Globus pallidus (tissue), 1 donor: ENCODE measurements around the gene SPEM3.

ENCODE experiments used
- DNase-seq: peaks from one replicate; pipeline ENCODE4 v3.0.0-alpha.2; 2015; ENCODE audit warnings: low spot score

SPEM3 gene

DNA sequence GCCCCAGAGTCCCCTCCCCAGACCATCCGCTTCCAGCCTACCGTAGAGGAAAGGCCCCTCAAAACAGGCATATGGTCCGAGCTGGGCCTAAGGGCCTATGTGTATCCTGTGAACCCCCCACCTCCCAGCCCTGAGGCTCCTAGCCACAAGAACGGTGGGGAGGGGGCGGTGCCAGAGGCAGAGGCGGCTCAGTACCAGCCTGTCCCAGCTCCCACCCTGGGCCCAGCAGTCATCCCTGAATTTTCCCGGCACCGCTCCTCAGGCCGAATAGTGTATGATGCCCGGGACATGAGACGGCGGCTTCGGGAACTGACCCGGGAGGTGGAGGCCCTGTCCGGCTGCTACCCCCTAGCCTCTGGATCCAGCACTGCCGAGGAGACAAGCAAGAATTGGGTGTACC lies 7.5 kb upstream of the SPEM3 start:
- DNase-seq: no peak

DNA sequence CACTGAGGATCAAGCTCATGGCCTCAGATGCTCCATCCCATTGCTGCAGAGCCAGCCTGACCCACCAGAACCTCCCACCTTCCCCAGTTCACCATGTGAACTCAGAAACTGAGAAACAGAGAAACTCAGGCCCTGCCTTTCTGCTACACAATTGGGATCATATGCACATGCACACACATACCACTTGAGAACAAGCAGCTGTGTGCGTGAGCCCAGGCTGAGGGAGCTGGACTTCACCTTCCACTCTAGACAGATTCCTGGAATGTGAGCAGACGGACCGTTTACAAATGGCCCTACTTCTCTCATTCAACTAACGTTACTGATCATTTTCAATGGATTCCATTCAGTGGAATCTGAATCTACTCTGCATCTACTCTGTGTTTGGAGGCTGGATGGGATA lies 5.0 kb upstream of the SPEM3 start:
- DNase-seq: no peak

DNA sequence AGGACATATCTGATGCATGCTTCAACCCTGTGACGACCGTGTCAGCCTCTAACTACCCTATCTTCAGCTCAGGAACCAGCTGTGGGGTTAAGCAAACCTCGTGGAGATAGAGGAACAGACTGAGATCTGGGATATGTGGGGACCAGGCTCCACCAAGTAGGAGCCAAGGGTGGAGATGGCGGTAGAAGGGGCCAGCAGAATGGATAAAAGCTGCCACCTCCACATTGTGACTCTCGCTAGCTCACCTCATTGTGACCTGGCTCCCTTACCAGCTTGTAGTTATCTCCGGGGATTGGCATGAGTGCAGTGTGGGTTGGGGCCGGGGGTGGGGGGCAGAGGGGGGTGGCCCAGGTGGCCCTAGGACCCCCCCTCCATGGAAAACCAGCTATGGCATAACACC lies 3.3 kb upstream of the SPEM3 start, which contains the start of gene SPEM2:
TSS of gene SPEM2 (plus strand) at position 301 of the 400 bp plus-strand sequence. CDS start at position 374, 73 bp downstream.
- no peak for DNase-seq

DNA sequence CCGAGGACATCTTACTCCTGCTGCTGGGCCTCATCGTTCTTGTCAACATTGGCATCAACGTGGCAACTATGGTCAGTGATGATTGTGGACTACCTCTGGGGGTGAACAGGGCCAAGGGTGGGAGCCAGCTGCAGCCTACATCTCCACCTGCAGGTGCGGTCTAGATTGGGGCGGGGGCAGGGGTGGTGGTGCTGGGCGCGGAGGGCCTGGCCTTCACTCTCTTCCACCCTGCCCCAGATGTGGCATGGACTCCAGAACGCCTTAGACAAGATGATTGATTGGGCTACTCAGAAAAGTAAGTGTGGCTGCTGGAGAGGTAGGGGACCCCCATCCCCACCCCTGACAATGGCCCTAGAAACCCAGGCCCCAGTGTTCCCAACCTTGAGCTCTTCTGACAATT lies 2.9 kb upstream of the SPEM3 start:
- no peak for DNase-seq

DNA sequence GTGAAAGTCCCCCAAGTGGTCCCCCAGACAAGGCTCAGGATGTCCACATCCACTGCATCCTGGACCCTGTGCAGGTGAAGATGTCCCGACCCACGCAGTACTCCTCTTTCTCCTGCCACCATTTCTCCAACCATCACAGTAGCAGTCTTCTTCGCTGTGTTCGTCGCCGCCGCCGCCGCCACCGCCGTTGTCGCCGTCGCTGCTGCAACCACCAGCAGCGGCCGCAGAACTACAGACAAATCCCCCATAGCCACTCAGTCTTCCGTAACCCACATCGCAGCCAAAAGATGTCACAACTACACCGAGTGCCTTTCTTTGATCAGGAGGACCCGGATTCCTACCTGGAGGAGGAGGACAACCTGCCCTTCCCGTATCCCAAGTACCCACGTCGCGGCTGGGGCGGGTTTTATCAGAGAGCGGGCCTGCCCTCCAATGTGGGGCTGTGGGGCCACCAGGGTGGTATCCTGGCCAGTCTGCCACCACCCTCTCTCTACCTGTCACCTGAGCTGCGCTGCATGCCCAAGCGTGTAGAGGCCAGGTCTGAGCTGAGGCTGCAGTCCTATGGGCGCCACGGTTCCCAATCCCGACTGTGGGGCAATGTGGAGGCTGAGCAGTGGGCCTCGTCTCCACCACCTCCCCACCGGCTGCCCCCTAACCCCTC lies 2.3 kb upstream of the SPEM3 start:
- DNase-seq: no peak

DNA sequence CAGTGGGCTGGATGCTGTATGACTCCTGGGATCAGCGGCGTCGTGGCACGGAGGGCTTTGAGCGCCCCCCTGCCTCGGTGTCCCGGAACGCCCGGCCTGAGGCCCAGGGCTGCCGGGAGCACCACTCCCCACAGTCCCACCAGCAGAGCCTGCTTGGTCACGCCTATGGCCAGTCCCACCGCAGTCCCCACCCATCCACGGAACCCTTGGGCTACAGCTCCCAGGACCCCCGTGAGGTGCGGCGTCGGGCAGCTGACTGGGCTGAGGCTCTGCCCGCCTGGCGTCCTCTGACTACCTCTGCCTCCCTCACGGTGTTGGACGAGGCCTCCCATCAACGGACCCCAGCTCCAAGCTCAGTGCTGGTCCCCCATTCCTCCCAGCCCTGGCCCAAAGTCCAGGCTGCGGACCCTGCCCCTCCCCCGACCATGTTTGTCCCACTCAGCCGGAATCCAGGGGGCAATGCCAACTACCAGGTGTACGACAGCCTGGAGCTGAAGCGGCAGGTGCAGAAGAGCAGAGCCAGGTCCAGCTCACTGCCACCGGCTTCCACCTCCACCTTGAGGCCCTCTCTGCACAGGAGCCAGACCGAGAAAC lies 1.7 kb upstream of the SPEM3 start:
- no peak for DNase-seq

DNA sequence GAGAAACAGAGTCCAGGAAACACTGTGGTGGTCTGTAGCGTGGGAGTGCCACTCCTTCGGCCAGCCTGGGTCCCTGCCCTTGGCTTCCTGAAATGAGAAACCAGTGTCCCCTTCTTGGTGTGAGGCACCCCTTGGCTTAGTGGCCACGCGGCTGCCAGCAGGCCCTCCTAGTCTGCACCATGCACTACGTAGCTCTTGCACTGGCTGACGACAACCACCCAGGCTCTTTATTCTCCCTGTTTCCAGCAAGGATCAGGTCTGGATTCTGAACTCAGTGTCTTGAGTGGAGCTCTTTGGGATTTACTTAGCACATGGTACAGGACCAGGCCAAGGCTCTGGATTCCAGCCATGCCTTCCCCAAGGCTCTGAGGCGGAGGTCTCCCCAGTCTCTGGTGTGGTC lies 1.1 kb upstream of the SPEM3 start:
- no peak for DNase-seq

DNA sequence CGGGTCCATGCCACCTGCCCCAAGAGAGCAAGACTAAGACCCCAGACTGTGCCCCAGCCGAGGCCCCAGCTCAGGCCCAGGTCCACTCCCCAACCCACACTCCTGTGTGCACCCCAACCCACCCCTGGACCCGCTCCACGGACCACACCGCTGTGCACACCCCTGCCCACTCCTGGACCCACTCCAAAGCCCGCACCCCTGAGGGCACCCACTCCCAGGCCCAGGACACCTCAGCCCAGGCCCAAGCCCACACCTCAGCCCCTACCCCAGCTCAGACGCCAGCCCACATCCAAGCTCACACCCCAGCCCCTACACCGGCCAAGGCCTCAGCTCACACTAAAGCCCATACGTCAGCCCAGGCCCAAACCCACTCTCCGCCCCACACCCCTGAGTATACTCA lies 1.1 kb downstream of the SPEM3 start:
- no peak for DNase-seq

DNA sequence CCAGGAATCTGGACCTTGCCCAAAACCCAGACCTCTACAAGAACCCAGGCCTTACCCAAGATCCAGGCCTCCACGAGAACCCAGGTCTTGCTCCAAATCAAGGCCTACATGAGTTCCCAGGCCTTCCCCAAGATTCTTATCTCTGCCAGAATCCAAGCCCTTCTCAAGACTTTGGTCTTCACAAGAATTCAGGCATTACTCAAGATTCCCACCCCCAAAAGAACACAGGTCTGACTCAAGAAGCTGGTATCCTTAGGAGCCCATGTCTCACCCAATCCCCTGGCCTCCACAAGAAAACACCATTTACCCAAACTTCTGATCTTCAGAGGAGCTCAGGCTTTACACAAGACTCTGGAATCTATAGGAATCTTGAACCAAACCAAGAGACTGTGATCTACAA lies 2.6 kb downstream of the SPEM3 start:
- DNase-seq: no peak

DNA sequence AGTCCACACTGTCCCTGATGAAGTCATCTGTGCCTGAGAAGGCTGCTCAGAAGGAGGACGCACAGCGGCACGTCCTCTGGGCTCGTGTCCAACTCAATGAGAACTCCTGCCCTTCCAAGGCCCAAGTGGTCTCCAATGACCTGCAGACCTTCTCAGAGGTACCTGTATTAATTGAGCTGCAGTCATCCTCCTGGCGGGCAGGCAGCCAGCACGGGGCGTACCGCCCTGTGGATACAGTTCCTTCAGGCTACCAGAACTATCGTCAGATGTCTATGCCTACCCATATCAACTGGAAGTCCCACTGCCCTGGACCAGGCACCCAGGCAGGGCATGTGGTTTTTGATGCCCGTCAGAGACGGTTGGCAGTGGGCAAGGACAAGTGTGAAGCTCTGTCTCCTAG lies 3.6 kb downstream of the SPEM3 start:
- no peak for DNase-seq

DNA sequence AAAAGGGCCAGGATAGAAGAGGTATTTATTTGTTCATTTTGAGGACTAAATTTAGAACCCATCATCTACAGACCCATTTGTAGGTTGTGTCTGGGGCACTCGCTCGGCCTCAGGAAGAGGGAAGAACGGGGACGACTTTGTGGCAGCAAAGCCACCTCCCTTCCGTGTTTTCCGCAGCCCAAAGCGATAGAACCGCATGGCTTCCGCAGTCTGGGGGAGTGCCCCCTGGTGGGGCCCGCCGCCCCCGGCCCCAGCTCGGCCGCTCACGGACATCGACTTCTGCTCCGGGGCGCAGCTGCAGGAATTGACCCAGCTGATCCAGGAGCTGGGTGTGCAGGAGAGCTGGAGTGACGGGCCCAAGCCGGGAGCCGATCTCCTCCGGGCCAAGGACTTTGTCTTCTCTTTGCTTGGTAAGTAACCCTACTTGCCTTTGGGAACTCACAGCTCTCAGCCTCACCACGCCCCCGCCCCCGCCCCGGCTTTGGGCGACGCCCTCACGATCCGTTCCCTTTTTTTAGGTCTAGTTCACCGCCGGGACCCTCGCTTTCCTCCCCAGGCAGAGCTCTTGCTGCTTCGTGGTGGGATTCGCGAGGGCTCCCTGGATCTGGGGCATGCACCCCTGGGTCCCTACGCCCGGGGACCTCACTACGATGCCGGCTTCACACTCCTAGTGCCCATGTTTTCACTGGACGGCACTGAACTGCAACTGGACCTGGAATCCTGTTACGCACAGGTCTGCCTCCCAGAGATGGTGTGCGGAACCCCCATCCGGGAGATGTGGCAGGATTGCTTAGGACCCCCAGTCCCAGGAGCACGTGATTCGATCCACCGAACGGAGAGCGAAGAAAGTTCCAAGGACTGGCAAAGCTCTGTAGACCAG lies 7.3 kb downstream of the SPEM3 start:
- no peak for DNase-seq

DNA sequence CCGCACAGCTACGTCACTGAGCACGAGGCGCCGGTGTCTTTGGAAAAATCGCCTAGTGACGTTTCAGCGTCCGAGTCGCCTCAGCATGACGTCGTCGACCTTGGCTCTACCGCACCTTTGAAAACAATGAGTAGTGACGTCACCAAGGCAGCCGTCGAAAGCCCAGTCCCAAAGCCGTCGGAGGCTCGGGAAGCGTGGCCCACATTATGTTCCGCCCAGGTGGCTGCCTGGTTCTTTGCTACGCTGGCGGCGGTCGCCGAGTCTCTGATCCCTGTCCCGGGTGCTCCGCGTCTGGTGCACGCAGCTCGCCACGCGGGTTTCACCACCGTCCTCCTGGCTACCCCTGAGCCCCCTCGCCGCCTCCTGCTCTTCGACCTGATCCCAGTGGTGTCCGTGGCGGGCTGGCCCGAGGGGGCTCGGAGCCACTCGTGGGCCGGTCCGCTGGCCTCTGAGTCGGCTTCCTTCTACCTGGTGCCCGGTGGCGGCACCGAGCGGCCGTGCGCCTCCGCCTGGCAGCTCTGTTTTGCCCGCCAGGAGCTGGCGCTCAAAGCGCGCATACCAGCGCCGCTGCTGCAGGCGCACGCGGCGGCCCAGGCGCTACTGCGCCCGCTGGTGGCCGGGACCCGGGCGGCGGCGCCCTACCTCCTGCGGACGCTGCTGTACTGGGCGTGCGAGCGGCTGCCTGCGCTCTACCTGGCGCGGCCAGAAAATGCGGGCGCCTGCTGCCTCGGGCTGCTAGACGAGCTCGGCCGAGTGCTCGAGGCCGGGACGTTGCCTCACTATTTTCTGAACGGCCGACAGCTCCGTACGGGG lies 8.1 kb downstream of the SPEM3 start:
- DNase-seq: peak; percentile 76

DNA sequence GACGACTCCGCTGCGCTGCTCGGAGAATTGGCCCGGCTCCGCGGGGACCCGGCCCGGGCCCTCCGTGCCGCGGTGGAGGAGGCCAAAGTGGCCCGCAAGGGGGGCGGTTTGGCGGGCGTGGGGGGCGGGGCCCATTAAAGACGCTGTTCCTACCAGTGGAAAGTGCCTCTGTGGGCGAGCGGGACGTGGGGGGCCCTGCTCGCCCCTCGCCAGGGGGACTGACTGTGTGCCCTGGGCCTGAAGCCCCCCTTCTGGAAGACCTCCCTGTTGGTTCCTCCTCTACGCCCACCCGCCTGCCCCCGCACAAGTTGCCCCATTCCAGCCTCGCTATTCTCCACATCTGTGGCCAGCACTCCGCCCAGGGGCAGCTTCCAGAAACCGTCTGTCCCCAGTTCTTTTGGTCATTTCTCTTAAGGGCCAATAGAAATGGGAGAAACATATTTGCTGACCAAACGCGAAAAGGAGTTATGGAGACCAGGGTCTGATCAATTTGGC lies 8.8 kb downstream of the SPEM3 start:
- DNase-seq: no peak

DNA sequence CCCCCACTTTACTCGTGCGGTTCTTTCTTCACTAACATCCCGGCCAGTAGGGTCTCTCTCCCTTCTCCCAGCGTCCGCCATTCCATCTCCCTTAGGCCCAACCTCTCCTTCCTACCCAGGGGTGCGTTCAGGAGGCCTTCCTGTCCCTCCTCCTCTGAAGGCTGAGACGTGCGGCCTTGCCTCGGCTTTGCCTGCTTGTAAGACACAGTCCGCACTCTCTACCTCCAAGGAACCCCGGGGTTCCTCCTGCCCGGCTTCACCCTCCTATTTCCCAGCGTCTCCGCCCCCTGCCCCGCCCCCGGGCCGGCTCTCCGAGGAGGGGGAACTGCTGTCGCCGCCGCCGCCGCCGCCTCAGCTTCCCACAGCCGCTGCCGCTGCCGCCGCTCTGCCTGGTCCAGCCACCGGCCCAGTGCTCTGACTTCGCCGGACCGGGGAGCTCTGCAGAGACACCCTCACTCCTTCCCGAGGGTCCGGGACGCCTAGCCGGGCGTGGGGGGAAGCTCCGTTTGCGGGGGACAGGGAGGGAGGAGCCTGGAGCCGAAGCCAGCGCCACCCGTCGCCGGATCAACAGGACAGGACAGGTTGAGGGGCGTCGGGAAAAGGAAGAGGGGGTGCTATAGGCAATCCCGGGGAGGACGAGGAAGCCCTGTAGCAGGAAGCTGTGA lies 9.4 kb downstream of the SPEM3 start:
- peak; percentile 59 for DNase-seq

DNA sequence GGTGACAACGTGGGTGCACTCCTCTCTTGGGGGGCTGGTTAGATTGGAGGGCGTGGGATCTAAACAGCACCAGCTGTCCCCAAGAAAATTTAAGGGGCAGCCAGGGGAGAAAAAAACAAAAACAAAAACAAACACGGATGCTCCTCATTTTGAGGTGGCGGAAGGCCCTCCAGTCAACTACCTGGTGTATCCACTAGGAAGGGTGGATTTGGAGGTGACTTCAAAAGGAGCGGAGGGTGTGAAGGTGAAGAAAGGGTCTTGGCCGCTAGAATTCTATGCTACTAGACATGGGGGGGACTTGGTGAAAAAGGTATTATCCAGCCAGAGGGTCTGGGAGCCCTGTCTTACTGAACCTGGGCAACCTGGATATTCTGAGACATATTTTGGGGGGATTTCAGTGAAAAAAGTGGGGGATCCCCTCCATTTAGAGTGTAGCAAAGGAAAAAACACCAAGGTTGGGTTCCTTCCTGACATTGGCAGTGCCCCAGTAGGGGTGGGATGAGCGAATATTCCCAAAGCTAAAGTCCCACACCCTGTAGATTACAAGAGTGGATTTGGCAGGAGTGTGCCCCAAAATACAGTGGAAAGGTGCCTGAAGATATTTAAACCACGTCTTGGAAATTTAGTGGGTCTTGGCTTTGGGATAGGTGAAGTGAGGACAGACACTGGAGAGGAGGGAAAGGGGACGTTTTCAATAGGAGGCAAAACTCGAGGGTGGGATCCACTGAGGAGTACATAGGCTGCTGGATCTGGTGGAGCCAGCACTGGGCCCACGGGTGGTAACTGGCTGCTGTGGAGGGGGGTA lies 10.2 kb downstream of the SPEM3 start:
- no peak for DNase-seq

DNA sequence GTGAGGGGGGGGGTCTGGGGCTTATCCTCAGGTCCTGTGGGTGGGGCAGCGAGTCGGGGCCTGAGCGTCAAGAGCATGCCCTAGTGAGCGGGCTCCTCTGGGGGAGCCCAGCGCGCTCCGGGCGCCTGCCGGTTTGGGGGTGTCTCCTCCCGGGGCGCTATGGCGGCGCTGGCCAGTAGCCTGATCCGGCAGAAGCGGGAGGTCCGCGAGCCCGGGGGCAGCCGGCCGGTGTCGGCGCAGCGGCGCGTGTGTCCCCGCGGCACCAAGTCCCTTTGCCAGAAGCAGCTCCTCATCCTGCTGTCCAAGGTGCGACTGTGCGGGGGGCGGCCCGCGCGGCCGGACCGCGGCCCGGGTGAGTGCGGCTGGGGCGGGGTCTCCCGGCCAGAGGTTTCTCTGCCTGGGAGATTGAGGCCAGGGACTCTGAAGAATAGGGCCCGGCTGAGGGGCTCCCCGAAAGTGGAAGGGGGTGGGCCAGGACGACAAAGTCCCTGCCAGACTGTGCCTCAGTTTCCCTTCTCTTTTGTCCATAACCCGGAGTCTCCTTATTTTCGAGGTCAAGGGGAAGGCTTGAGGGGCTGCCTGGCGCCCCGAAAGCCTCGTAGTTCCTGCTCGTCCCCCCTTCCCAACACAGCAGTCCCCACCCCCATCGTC lies 10.9 kb downstream of the SPEM3 start, which contains the start of gene FGF11:
TSS of gene FGF11 (plus strand) at position 51 of the 651 bp plus-strand sequence. CDS start at position 160, 109 bp downstream.
- no peak for DNase-seq

DNA sequence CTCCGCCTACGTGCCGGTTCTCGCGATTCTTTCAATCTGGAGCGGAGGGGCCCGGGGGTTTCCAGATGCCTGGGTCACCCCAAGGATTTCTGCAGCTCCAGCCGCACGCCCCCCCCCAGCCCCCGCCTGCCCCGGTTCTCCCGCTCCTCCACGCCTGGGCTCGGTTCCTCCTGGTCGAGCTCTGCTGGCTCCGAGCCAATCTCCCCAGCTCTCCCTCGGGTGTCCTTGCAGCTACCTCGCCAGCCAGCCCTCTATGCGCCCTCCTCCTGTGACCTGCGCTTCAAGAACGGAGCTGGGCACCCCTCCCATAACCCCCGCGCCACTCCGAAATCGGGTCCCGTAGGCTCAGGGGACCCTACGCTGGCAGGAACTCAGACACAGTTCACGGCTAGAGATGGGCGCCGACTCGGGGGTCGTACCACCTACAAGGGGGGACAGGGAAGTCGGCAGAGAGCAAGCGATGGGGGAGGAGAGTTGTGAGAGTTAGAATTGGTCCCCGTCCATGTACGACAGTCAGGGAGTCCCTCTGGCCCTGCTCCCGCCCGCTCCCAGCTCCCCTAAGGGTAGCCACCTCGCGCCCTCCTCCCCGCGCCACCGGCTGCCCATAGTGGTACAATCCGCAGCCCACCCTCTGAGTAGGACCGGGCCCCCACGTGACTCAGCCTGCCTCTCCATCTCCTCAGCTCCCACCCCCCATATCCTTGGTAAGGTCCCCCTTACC lies 11.6 kb downstream of the SPEM3 start:
- no peak for DNase-seq

DNA sequence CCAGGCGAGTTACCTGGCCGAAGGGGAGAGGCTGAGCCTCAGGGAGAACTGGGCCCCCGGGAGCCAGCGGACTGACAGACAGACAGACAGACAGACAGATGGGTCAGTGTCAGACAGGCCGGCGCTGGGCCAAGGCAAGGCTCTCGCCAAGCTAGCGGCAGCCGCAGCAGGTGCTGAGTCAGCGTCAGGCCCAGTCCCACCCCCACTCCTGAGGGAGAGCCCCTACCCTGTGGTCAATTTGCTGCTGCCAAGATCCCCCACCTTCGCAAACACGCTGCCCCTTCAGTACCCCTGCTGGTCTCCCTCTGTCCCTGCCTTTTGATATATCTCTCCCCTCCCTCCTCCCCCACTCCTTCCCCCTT lies 12.2 kb downstream of the SPEM3 start:
- DNase-seq: no peak

DNA sequence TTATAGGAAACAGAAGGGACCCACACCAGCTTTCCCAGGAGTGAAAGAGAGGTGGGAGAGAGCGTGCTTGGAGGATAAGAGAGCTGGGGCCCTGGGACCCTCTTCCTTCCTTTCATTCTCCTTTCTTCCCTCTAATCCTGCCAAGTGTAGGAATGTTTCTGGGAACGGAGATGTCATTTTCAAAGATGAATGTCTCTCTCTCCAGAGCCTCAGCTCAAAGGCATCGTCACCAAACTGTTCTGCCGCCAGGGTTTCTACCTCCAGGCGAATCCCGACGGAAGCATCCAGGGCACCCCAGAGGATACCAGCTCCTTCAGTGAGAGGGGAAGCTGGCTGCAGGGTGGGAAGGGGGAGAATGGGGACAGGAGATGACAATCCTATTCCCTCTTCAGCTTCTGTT lies 12.6 kb downstream of the SPEM3 start:
- DNase-seq: no peak
